ENCODE data around the gene RNH1.

DNA sequence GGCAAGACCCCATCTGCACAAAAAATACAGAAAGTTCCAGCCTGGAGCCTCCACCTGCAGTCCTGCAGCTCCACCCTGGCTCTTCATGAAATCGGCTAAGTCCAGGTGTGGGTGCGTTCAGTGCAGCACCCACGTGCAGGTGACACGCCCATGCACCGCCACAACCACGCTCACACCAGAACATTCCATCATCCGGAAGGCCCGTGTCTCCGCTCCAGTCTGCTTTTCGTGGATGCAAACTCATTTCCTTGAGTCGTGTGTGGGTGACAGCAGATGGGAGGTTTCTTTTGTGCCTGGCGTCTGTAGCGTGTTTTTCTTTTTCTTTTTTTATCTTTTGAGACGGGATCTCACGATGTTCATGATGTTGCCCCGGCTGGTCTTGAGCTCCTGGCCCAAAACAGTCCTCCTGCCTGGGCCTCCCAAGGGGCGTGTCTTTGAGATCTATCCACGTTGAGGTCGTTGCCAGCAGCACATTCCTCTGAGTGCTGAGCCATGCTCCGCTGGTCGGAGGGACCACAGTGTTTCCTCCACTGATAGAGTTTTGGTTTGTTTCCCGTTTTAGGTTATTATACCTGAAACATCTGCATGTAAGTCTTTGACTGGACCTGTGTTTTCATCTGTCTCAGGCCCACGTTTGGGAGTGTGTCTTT, 49.8 kb downstream of the RNH1 start:
- TF ChIP-seq, protein P1, sequence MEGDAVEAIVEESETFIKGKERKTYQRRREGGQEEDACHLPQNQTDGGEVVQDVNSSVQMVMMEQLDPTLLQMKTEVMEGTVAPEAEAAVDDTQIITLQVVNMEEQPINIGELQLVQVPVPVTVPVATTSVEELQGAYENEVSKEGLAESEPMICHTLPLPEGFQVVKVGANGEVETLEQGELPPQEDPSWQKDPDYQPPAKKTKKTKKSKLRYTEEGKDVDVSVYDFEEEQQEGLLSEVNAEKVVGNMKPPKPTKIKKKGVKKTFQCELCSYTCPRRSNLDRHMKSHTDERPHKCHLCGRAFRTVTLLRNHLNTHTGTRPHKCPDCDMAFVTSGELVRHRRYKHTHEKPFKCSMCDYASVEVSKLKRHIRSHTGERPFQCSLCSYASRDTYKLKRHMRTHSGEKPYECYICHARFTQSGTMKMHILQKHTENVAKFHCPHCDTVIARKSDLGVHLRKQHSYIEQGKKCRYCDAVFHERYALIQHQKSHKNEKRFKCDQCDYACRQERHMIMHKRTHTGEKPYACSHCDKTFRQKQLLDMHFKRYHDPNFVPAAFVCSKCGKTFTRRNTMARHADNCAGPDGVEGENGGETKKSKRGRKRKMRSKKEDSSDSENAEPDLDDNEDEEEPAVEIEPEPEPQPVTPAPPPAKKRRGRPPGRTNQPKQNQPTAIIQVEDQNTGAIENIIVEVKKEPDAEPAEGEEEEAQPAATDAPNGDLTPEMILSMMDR (IDR thresholded peaks at IDR 0.05), result no peak
- TF ChIP-seq POLR2A (IDR thresholded peaks at IDR 0.05) (no peak), POLR2AphosphoS5 (IDR thresholded peaks at IDR 0.05) (no peak), EP300 (IDR thresholded peaks at IDR 0.05) (no peak)
